NT2/D1 (cell line): Measurements from ENCODE around the gene GRK5.
"Not testable (repeated sequence)": the region's sequence is repeated elsewhere in the genome, so short reads cannot be mapped to it uniquely, and the experiment has no call there.

ENCODE experiments used
- DNase-seq: peaks from one replicate; pipeline ENCODE4 v3.0.0-alpha.2; 2011; ENCODE audit warnings: low read depth, low spot score
- H3K27me3 ChIP-seq: 2 replicates; pipeline ENCODE4 v1.6.0; 2011; ENCODE audit warnings: mild to moderate bottlenecking; ENCODE audit not compliant: insufficient read length, insufficient read depth
- H3K36me3 ChIP-seq: 2 replicates; pipeline ENCODE4 v1.6.1; 2011; ENCODE audit warnings: mild to moderate bottlenecking, low read length, mixed read lengths; ENCODE audit not compliant: insufficient read depth, insufficient read length
- H3K4me1 ChIP-seq: 2 replicates; pipeline ENCODE4 v1.5.1; 2011; ENCODE audit not compliant: insufficient read depth, insufficient read length
- H3K4me3 ChIP-seq: 2 replicates; pipeline ENCODE4 v1.5.1; 2011; ENCODE audit warnings: low read depth; ENCODE audit not compliant: insufficient read length
- H3K9ac ChIP-seq: 2 replicates; pipeline ENCODE4 v1.6.0; 2011; ENCODE audit warnings: low read depth; ENCODE audit not compliant: insufficient read length
- H3K9me3 ChIP-seq: 2 replicates; pipeline ENCODE4 v1.5.1; 2011; ENCODE audit warnings: mild to moderate bottlenecking, low read length; ENCODE audit not compliant: insufficient read depth
- SUZ12 ChIP-seq: IDR thresholded peaks from 2 replicates; pipeline ENCODE4 v1.6.1; 2011; ENCODE audit not compliant: insufficient read length, insufficient read depth; ENCODE audit errors: extremely low read depth
- YY1 ChIP-seq: IDR thresholded peaks from 2 replicates; pipeline ENCODE4 v1.6.1; 2011; ENCODE audit not compliant: insufficient read length, insufficient read depth
- ZNF274 ChIP-seq: IDR thresholded peaks from 2 replicates; pipeline ENCODE4 v1.6.1; 2011; ENCODE audit warnings: mild to moderate bottlenecking, low read depth, low read length

GRK5 gene

GRCh38 chr10:119225083-119225658 lies 17.8 kb downstream of the GRK5 start:
- Histone ChIP-seq H3K27me3 (no peaks in the 10 kb centered on the region), H3K4me3 (no peak overlapping the region), H3K9ac (no peak overlapping the region), H3K36me3 (no peaks in the 10 kb centered on the region), H3K4me1 (no peaks in the 10 kb centered on the region), H3K9me3 (no peaks in the 10 kb centered on the region)
- TF ChIP-seq YY1 (no peak), SUZ12 (no peak), ZNF274 (no peak)
- no peak for DNase-seq

GRCh38 chr10:119227825-119228224 lies 20.5 kb downstream of the GRK5 start:
- Histone ChIP-seq H3K27me3 (no peaks in the 10 kb centered on the region), H3K9ac (no peak overlapping the region), H3K4me3 (no peak overlapping the region), H3K4me1 (no peaks in the 10 kb centered on the region), H3K9me3 (no peaks in the 10 kb centered on the region), H3K36me3 (no peaks in the 10 kb centered on the region)
- no peak for DNase-seq
- TF ChIP-seq ZNF274: no peak
- TF ChIP-seq YY1: no peak

GRCh38 chr10:119231654-119232053 lies 24.3 kb downstream of the GRK5 start:
- Histone ChIP-seq H3K4me3 (no peak overlapping the region), H3K4me1 (peaks cover 4% of the 10 kb centered on the region), H3K27me3 (no peaks in the 10 kb centered on the region), H3K36me3 (no peaks in the 10 kb centered on the region), H3K9ac (no peak overlapping the region), H3K9me3 (no peaks in the 10 kb centered on the region)
- DNase-seq: no peak
- TF ChIP-seq SUZ12 (no peak), ZNF274 (no peak)

GRCh38 chr10:119232439-119232838 lies 25.1 kb downstream of the GRK5 start:
- not testable (repeated sequence) for H3K9ac ChIP-seq, H3K27me3 ChIP-seq, H3K4me3 ChIP-seq, H3K36me3 ChIP-seq, DNase-seq, H3K4me1 ChIP-seq, H3K9me3 ChIP-seq

- no peak for DNase-seq
- H3K4me3 ChIP-seq: no peak overlapping the region
- no peak overlapping the region for H3K9ac ChIP-seq
Measured at GRCh38 chr10:119233123-119233820, 25.9 kb downstream of the GRK5 start.

GRCh38 chr10:119233821-119234220 lies 26.4 kb downstream of the GRK5 start:
- TF ChIP-seq ZNF274: no peak
- TF ChIP-seq YY1: no peak
- no peak for TF ChIP-seq SUZ12
- Histone ChIP-seq H3K36me3 (no peaks in the 10 kb centered on the region), H3K27me3 (no peaks in the 10 kb centered on the region), H3K9ac (no peak overlapping the region), H3K4me3 (no peak overlapping the region), H3K4me1 (peaks cover 4% of the 10 kb centered on the region), H3K9me3 (no peaks in the 10 kb centered on the region)
- no peak for DNase-seq

More at GRCh38 chr10:119233123-119233820, 25.9 kb downstream of the GRK5 start:
- no peaks in the 10 kb centered on the region for H3K9me3 ChIP-seq
- no peaks in the 10 kb centered on the region for H3K27me3 ChIP-seq
- TF ChIP-seq SUZ12 (no peak), YY1 (no peak), ZNF274 (no peak)
- H3K4me1 ChIP-seq: peaks cover 4% of the 10 kb centered on the region
- H3K36me3 ChIP-seq: no peaks in the 10 kb centered on the region

- Histone ChIP-seq H3K9me3 (no peaks in the 10 kb centered on the region), H3K4me1 (peaks cover 4% of the 10 kb centered on the region), H3K4me3 (no peak overlapping the region), H3K9ac (no peak overlapping the region), H3K27me3 (no peaks in the 10 kb centered on the region), H3K36me3 (no peaks in the 10 kb centered on the region)
- no peak for DNase-seq
- TF ChIP-seq SUZ12 (no peak), YY1 (no peak), ZNF274 (no peak)
Measured at GRCh38 chr10:119235356-119235755, 28.0 kb downstream of the GRK5 start.
